B cell (primary cell): ENCODE measurements around the gene FNDC4.

Experiments used
- EZH2 ChIP-seq: IDR thresholded peaks from 2 replicates; pipeline ENCODE4 v1.6.1; 2012; ENCODE audit warnings: borderline replicate concordance, low read depth, mild to moderate bottlenecking, moderate library complexity, low read length; ENCODE audit not compliant: insufficient read depth, poor library complexity, severe bottlenecking
- TF ChIP-seq, protein P1 (sequence below): fragments of 200-600 bp; IDR thresholded peaks from one replicate; pipeline ENCODE4 v1.8.0; 2022; ENCODE audit warnings: antibody characterized with exemption, mild to moderate bottlenecking

GRCh38 chr2:27518782-27519113 is 23.7 kb upstream of the FNDC4 start:
- TF ChIP-seq EZH2 = no peak
- TF ChIP-seq, protein P1, sequence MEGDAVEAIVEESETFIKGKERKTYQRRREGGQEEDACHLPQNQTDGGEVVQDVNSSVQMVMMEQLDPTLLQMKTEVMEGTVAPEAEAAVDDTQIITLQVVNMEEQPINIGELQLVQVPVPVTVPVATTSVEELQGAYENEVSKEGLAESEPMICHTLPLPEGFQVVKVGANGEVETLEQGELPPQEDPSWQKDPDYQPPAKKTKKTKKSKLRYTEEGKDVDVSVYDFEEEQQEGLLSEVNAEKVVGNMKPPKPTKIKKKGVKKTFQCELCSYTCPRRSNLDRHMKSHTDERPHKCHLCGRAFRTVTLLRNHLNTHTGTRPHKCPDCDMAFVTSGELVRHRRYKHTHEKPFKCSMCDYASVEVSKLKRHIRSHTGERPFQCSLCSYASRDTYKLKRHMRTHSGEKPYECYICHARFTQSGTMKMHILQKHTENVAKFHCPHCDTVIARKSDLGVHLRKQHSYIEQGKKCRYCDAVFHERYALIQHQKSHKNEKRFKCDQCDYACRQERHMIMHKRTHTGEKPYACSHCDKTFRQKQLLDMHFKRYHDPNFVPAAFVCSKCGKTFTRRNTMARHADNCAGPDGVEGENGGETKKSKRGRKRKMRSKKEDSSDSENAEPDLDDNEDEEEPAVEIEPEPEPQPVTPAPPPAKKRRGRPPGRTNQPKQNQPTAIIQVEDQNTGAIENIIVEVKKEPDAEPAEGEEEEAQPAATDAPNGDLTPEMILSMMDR = no peak
